HL-60/S4 treated with retinoic acid at 250 ng/mL for 4 days and 3 days (cell line): ENCODE results near the gene TBC1D5.

ENCODE experiments used
- in situ Hi-C: fragments of 300-500 bp; cut with MboI; formaldehyde crosslinking; loops from 2 replicates; pipeline ENCODE4 v1.7.0; 2022; ENCODE audit warnings: low sequenced_read_pairs

The TBC1D5 gene

DNA sequence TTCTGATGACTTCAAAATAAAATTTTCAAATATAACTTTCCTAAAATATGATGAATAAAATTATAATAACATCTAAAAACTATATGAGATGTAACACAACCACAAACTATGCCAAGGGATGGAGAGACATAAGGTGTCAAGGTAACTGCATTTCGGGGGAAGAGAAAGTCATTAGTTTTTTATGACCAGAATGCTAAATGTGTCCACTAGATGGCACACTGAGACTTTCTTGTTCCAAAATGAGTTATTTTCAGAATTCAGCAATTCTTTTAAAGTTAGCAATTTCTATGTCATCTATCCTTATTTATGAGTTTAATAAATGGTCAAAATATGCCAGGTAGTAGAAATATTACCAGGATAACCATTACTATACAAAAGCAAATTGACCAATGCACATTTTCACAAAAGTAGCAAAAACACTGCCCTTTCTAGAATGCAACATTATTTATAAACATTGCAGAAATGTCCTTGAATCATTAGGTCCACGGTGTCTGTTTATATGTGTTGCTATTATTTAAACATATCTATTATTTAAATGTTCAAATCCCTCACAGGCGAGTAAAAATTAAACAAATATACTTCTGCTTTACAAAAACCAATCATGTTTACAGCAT, 483.5 kb downstream of the TBC1D5 start:
- in situ Hi-C loops, result loop anchor here (25.0 kb wide), 1 partner anchor 578 kb away; no protein-coding TSS in a partner anchor

DNA sequence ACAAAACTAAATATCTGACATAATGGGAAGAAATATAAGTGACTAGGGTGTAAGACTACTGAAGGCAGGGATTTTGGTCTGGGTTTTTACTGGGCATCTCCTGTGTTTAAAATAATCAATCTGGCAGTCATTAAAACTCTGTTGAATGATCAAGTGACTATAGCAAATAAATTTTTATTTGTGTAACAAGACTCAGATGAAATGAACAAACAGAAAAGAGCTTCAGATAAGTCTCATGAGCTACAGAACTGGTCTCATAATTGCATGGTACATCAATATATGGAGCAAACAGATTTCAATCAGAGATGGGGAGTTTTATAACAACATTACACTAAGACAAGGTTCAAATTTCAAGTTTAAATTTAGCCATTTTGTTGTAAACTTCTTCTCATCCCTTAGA, 485.2 kb downstream of the TBC1D5 start:
- in situ Hi-C loops, result loop anchor here (25.0 kb wide), 1 partner anchor 580 kb away; no protein-coding TSS in a partner anchor

DNA sequence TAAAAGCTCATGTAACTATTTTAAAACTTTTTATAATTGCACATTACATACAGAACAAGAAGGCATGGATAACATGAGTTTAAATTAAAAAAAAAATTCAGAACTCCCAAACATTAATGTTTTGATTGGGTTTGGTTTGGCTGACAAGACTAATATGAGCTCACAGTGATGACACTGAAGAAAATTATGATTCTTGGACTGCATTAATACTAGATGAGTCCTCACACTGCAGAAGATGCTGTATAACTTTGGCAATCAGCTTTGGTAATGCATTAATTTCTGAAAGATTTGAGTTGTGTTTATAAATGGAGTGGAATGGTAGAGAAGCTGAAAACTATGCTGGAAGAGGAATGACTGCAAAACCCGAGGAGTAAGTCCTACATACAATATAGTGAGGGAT, 498.8 kb downstream of the TBC1D5 start:
- in situ Hi-C loops, result loop anchor here (25.0 kb wide), 2 partner anchors 406 to 631 kb away; partner anchors contain the start of gene DAZL

DNA sequence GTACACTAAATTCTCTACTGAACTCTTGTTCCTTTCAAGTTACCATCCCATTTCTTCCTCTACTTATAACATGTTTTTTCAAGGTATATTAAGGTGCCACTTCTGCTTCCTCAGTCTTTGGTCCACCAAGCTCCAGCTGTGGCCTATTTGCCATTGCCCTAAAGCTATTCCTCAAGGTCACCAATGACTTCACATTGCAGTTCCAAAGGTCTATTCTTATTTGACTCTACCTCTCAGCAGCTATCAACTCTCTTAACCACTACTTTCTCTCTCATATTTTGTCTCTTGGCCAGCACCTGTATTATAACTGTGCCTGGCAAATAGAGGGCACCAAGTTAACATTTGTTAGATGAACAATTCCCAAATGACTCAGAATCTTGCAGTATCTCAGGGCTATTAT, 503.0 kb downstream of the TBC1D5 start:
- in situ Hi-C loops, result loop anchor here (25.0 kb wide), 2 partner anchors 402 to 627 kb away; partner anchors contain the start of gene DAZL

DNA sequence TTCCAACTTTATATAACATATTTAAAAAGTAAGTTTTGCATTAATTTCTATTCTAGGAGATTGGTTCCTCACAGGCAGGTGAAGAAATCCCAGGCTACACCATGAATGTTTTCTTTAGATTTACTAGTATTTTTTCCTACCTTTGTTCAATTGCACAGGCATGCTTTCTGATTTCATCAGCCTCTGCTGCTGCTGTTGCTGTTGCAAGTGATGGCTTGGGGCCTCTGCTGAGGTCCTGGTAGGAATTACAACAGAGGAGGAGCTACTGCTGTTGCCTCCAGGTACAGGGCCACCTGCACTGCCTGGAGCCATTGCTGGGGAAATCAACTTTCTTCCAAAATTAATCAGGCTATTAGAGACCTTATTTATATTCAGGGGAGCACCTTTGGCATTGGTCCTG, 504.4 kb downstream of the TBC1D5 start:
- in situ Hi-C loops, result loop anchor here (25.0 kb wide), 2 partner anchors 401 to 626 kb away; partner anchors contain the start of gene DAZL

DNA sequence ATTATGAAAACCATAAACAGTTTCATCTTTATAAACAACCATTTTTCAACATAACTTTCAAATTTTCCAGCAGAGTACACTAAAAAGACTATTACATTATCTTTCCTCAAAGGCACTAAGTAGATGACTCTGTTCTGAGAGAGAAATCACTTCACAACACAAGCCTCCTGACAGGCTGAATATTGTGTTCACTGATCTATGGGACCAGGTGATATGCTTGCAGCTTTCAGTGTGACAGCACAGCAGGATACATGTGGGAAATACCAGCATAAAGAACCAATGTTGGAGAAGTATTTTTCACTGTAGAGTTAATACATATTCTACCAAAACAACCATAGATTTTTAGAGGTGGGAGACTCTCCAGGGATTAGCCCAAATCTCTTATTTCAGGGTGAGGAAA, 507.1 kb downstream of the TBC1D5 start:
- in situ Hi-C loops, result loop anchor here (25.0 kb wide), 2 partner anchors 398 to 623 kb away; partner anchors contain the start of gene DAZL

DNA sequence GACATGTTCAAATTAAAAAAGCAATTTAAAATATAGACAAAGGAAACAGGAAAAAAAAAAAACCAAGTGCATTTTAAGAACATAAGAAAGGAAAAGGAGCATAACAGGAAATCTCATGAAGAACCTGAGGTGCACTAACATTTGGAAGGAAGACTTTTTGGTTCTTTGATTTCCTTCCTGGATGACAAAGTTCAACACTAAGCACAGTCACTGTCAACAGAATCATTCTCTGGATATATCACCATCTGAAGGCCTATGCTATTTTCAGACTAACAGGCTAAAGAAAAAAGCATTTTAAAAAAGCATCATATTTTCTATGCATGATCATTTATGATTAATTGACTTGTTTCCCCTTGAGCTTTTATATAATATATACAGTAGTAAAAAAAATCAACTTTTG, 508.0 kb downstream of the TBC1D5 start:
- in situ Hi-C loops, result loop anchor here (25.0 kb wide), 2 partner anchors 397 to 622 kb away; partner anchors contain the start of gene DAZL

DNA sequence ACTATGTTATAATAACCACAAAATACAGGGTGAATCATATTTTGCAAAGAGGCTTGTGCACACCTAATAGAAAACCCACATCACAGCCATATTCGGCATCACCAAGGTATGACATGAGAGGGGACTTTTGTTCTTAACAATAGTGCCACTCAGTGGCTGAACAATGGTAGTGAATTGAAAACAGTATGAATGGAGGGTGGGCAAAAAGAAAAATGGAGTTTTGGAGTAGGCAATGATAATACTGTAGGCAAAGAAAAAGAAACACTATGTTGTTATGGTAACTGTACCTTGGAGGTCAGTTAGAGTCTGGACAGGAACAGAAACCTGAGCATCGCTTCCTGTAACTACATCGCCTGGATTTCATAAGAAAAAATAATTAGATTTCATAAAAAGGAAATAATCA, 509.0 kb downstream of the TBC1D5 start:
- in situ Hi-C loops, result loop anchor here (25.0 kb wide), 2 partner anchors 396 to 621 kb away; partner anchors contain the start of gene DAZL

DNA sequence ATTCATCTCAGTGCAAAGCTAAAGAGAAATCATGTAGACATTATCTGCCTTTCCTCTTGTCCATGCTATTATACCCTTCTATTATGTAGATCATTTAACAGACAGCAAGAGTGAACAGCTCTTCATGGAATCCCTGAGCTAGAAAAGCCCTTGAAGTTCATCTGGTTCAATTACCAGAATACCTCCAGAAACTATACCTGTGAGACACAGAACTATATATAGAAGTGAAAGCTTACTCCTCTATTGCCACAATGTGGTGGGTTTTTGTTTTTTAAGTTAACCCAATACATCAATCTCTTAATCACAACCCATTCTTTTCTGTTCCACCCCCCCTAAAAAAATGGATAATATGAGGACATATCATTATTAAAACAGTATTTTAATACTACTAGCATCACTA, 510.0 kb downstream of the TBC1D5 start:
- in situ Hi-C loops, result loop anchor here (25.0 kb wide), 2 partner anchors 395 to 620 kb away; partner anchors contain the start of gene DAZL

DNA sequence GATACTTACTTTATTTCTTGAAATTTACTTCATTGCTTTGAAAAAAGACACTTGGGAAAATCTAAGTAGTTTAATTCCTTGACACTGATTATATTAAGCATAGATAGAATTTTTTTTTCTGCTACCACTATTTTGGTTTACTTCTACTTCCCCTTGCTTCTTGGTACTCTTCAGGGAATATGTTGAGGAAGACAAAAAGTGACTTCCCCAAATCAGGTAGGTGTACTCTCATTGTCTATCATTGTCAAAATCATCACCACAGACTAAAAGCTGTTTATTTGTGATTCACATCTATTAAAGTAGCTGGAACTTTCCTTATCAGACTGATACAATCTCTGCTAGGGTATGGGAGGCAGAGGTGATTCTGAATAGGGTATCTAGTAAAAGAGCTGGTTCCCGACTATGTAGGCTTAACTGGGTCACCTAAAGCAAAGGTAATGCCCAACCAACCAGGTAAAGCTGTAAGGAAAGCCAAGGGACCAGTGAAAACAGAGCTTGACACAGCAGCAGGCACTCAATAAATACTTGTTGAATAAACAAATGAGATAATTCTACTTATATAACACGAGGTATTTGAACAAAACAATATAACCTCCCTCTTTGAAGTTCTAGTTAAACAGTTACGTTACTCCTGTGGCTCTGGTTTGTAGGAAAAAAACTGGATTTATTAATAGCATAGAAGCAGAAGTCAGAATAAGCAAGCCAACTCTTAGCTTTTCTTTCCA, 510.7 kb downstream of the TBC1D5 start:
- in situ Hi-C loops, result loop anchor here (25.0 kb wide), 2 partner anchors 394 to 619 kb away; partner anchors contain the start of gene DAZL

DNA sequence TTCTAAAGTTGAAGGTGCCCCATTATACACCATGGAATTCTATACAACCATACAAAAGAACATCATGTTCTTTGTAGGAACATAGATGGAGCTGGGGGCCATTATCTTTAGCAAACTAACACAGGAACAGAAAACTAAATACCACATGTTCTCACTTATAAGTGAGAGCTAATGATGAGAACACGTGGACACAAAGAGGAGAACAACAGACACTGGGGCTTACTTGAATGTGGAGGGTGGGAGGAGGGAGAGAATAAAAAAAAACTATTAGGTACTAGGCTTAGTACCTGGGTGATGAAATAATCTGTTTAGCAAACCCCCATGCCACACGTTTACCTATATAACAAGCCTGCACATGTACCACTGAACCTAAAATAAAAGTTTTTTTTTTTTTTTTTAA, 515.0 kb downstream of the TBC1D5 start:
- in situ Hi-C loops, result loop anchor here (25.0 kb wide), 2 partner anchors 390 to 615 kb away; partner anchors contain the start of gene DAZL

DNA sequence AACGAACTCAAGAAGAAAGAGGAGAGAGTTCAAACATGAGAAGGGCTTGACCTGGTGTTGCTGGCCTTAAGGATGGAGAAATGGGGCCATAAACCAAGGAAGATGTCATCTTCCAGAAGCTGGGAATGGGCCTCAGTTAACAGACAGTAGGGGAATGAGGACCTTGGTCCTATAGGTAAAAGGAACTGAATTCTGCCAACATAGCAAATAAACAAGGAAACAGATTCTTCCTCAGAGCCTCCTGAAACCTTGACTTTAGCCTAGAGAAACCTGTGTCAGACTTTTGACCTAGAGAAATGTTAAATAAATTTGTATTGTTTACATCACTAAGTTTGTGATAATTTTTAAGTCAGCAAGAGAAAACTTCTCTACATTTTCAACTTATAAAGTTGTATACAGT, 520.9 kb downstream of the TBC1D5 start:
- in situ Hi-C loops, result no loop called here

DNA sequence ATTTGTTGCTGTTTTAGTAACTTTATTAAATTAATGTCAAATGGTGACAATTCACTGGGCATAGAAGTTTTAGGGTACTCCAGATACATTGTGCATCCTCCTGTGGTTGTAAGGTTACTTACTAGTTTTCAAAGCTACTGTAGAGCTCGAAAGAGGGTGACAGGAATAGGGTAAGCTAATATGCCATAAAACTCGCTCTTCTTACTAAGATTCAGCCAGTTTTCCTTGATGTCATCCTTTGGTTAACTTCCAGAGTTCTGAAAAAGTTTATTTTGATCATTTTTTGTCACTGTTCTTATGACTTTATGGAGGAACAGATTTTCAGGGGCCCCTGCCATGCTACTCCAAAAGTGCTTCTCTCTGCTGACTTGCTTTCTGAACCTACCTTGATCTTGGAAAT, 522.8 kb downstream of the TBC1D5 start:
- in situ Hi-C loops, result no loop called here

DNA sequence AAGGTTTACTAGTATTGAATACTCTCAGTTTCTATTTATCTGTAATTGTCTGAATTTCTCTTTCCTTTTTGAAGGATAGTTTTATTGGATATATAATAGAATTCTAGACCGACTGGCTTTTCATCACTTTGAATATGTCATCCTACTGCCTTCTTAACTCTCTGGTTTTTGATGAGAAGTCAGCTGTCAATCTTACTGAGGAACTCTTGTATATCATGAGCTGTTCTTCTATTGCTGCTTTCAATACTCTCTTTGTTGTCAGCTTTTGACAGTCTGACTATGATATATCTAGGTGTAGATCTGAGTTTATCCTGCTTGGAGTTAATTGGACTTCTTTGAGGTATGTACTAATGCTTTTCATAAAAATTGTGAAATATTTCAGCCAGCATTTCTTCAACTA, 523.8 kb downstream of the TBC1D5 start:
- in situ Hi-C loops, result no loop called here

DNA sequence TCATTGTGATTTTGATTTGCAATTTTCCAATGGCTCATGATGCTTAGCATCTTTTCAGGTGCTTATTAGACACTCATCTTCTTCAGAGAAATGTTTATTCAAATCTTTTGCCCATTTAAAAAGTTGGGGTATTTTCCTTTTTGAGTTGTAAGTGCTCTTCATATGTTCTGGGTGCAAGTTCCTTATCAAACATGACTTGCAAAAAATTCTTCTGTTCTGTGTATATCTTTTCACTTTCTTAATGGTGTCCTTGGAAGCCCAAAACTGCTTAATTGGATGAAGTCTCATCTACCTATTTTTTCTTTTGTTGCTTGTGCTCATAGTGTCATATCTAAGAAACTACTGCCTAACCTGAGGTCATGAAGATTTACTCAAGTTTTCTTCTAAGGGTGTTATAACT, 524.8 kb downstream of the TBC1D5 start:
- in situ Hi-C loops, result no loop called here

DNA sequence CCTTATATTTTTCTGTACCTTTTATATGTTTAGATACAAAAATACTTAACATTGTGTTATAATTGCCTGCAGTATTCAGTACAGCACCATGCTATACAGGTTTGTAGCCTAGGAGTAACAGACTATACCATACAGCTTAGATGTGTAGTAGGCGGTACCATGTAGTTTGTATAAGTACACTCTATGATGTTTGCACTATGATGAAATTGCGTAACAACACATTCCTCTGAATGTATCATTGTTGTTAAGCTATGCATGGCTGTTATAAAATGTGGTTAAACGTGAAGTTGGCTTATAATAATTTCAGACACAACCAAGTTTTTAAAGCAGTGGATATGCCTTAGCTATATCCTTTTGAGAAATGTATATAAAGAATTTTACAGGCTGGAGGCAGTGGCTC, 529.3 kb downstream of the TBC1D5 start:
- in situ Hi-C loops, result no loop called here

DNA sequence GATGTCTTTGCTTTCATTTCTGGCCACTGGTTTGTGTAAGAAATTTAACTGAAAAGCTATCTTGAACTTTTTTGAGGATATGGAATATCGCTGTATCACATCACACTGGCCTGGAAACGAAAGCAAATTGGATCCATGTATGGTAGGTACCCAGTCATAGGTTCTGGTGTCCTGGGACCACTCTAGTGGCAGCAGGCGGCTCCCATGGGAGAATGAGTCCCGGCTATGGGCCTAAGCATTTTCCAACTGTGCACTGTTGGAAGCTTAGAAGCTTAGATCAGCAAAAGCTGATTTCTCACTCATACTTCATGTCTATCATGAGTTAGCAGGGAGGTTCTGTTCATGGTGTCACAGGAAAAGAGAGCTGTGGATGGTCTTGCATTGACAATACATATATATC, 534.5 kb downstream of the TBC1D5 start:
- in situ Hi-C loops, result no loop called here

DNA sequence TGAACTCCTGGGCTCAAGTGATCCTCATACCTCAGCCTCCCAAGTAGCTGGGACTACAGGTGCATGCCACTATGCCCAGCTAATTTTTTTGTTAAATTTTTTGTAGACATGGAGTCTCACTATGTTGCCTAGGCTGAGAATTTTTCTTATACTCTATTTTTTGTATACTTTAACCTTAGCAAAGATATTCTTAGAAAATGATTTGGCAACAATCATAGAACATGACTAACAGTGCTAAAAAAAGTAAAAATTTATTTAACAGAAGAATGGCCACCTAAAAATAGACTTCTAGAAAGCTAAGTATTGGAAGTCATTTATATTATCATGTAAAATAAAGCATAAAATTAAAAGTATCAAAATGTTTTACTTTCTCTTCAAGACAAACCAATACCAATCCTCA, 535.4 kb downstream of the TBC1D5 start:
- in situ Hi-C loops, result no loop called here

DNA sequence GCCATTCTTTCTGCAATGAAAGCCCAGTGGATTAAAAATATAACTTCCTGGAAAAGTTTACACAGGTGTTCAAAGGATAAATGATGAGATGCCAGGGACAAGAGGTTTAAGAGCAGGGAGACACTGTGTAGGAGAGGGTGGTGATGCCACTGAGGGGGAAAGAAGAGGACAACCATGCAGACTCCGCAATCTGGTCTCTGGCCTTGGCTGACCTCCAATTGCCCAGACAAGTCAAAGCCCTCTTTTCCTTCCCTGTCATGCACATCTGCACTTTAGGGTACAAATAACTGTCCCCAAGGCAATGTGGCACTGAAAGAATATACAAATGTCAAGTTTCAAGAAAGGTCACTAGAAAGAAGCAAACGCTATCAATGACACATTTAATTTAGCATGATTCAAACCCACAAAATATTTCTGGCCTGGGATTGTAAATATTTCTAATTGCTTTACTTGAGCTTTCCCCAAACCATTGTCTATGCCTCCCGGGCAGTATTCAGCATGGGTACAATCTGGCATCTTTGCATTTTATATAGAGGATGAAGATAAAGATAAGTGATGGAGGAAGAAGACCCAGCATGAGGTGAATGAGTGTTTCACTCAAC, 538.3 kb downstream of the TBC1D5 start:
- in situ Hi-C loops, result no loop called here

DNA sequence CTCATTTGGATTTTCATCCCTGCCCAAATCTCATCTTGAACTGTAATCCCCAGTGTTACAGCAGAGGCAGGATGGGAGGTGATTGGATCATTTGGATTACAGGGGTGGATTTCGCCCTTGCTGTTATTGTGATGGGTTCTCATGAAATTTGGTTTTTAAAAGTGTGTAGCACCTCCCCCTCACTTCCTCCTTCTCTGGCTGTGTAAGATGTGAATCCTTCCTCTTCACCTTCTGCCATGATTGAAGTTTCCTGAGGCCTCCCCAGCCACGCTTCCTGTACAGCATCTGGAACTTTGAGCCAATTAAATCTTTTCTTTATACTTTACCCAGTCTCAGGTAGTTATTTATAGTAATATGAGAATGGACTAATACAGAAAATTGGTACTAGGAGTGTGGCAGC, 540.9 kb downstream of the TBC1D5 start:
- in situ Hi-C loops, result no loop called here

DNA sequence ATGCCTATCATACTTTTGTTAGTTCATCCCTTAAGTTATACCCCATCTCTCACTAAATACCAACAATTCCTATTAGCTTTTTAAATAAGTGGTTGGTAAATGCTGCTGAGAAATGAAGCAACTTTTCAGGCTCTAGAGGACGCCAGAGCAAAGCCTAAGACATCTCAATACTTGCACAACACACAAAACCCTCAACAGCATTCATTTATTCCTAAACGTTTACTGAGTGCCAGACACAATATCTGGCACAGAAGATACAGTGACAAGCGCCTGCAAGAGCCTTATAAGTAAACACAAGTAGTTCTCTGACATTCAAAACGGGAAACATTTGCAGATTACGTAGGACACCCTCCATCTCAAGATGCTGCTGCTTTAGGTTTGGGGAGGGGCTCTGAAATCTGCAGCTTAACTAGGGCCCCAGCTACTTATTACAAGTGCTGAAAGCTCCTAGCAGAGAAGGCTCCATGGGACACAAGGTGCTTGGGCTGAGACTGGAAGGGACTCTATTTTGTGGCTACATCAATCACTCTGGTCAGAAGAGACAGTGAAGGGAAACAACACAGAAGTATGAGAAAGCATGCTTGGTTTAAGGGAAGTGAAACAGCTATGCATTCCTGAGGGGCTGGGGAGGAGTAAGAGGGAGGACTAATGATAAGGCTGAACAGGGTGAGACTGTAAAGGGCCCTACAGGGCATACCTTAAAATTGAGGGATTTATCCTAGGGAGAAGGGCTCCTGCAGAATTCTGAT, 546.4 kb downstream of the TBC1D5 start:
- in situ Hi-C loops, result no loop called here
